HCT116 (cell line): ENCODE results near the gene ATG16L2. TPM values are rescaled to one million over a fixed set of nuclear protein-coding genes. Genes with fewer than 3 reads are reported as not detected.

Experiments
- ATAC-seq: fragments of 200-7000 bp; cut with Tn5 transposase; 2 replicates; pipeline ENCODE4 v1.9.1; 2020; ENCODE audit warnings: mild to moderate bottlenecking, moderate library complexity
- BruUV-seq: library from RNA; stranded (reverse); fragments of 400-500 nt; replicated peaks from 2 replicates; lab custom pipeline; 2021; lab: Mats Ljungman, UMichigan
- CTCF ChIA-PET: fragments of 300-600 bp; sonication (Branson Sonifier 250); formaldehyde crosslinking; loops from one replicate; lab custom pipeline; 2021; ENCODE audit warnings: antibody characterized with exemption; lab: Charles Lee
- POLR2A ChIA-PET: fragments of 300-600, 350-600 bp; sonication (Branson Sonifier 250); formaldehyde crosslinking; loops from one replicate; lab custom pipeline; 2021; ENCODE audit warnings: antibody characterized with exemption; lab: Charles Lee
- RAD21 ChIA-PET, 2 experiments: fragments of 300-600 bp; sonication (Branson Sonifier 250); formaldehyde crosslinking; loops; one replicate each; lab custom pipeline; 2023; ENCODE audit warnings: low total read pairs in 2 of 2; ENCODE audit not compliant: uncharacterized antibody in 2 of 2, unreplicated experiment in 2 of 2, low non-redundant PET in 1 of 2; lab: Charles Lee
- DNase-seq: peaks from one replicate; pipeline ENCODE4 v3.0.0-alpha.2; 2010; ENCODE audit warnings: low read depth, low spot score
- H2AFZ ChIP-seq: fragments of 200-600 bp; shearing (Covaris generic), sonication (generic); 2 replicates; pipeline ENCODE4 v1.6.1; 2017; ENCODE audit warnings: low read depth, mixed run types, mixed read lengths, antibody characterized with exemption, low read length; ENCODE audit not compliant: poor library complexity, severe bottlenecking
- H3K27ac ChIP-seq: 2 replicates; pipeline ENCODE4 v1.5.1; 2012; ENCODE audit warnings: low read depth, low read length
- H3K27me3 ChIP-seq: fragments of 200-600 bp; sonication (generic); 2 replicates; pipeline ENCODE4 v1.6.1; 2016; ENCODE audit warnings: mixed run types, low read length, mixed read lengths; ENCODE audit not compliant: insufficient read depth
- H3K36me3 ChIP-seq, 2 experiments: fragments of 200-500 bp in 1 of 2; fragments of 200-600 bp in 1 of 2; sonication (Bioruptor generic) in 1 of 2; sonication (generic) in 1 of 2; 2 replicates each; pipeline versions ENCODE4 v1.5.1 to v1.6.1; 2014 to 2016; ENCODE audit warnings: low read length in 2 of 2, inconsistent platforms in 1 of 2, mixed read lengths in 1 of 2, mixed run types in 1 of 2; ENCODE audit not compliant: insufficient read depth in 2 of 2, control insufficient read depth in 1 of 2
- H3K4me1 ChIP-seq, 2 experiments: fragments of 200-600 bp in 1 of 2; sonication (generic) in 1 of 2; 2 replicates each; pipeline versions ENCODE4 v1.5.1 to v1.6.1; 2012 to 2017; ENCODE audit warnings: low read length in 2 of 2, inconsistent platforms in 1 of 2, mild to moderate bottlenecking in 1 of 2, mixed read lengths in 1 of 2, mixed run types in 1 of 2, moderate library complexity in 1 of 2; ENCODE audit not compliant: insufficient read depth in 2 of 2, control insufficient read depth in 1 of 2
- H3K4me2 ChIP-seq: fragments of 200-600 bp; sonication (generic); 2 replicates; pipeline ENCODE4 v1.6.1; 2017; ENCODE audit warnings: mixed run types, low read length, mixed read lengths
- H3K4me3 ChIP-seq, 2 experiments: fragments of 200-600 bp in 1 of 2; sonication (generic) in 1 of 2; replicated peaks in 1 of 2; 2 replicates each; pipeline ENCODE4 v1.5.1; 2011 to 2016; ENCODE audit warnings: low read length in 2 of 2, control low read depth in 1 of 2, low read depth in 1 of 2, mild to moderate bottlenecking in 1 of 2, mixed read lengths in 1 of 2, mixed run types in 1 of 2
- H3K79me2 ChIP-seq: fragments of 200-600 bp; sonication (generic); 2 replicates; pipeline ENCODE4 v1.6.1; 2017; ENCODE audit warnings: mild to moderate bottlenecking, mixed run types, low read length, moderate library complexity, mixed read lengths; ENCODE audit not compliant: insufficient read depth
- H3K9ac ChIP-seq: fragments of 200-600 bp; sonication (generic); 2 replicates; pipeline ENCODE4 v1.6.1; 2016; ENCODE audit warnings: low read length, mixed read lengths
- H3K9me2 ChIP-seq: fragments of 200-600 bp; sonication (generic), shearing (Covaris generic); 2 replicates; pipeline ENCODE4 v1.6.1; 2017; ENCODE audit warnings: mixed run types, mild to moderate bottlenecking, moderate library complexity; ENCODE audit not compliant: insufficient read depth
- H3K9me3 ChIP-seq, 2 experiments: fragments of 200-500 bp in 1 of 2; fragments of 200-600 bp in 1 of 2; sonication (Bioruptor generic) in 1 of 2; sonication (generic) in 1 of 2; 2 replicates each; pipeline ENCODE4 v1.6.1; 2014 to 2017; ENCODE audit warnings: low read length in 2 of 2, mixed read lengths in 2 of 2, inconsistent platforms in 1 of 2, low read depth in 1 of 2, mild to moderate bottlenecking in 1 of 2, mixed run types in 1 of 2, moderate library complexity in 1 of 2; ENCODE audit not compliant: control insufficient read depth in 1 of 2, insufficient read depth in 1 of 2
- H4K20me1 ChIP-seq: fragments of 200-600 bp; sonication (generic), shearing (Covaris generic); 2 replicates; pipeline ENCODE4 v1.6.1; 2017; ENCODE audit warnings: mixed run types, mild to moderate bottlenecking, moderate library complexity; ENCODE audit not compliant: insufficient read depth
- CTCF ChIP-seq, 3 experiments: fragments of 200-600 bp in 1 of 3; sonication (generic) in 1 of 3; IDR thresholded peaks in 2 of 3; conservative IDR thresholded peaks in 1 of 3; 2 replicates each; pipeline ENCODE4 v1.5.1; 2012 to 2017; ENCODE audit warnings: low read depth in 2 of 3, low read length in 2 of 3, antibody characterized with exemption in 1 of 3, borderline replicate concordance in 1 of 3, control low read depth in 1 of 3, mild to moderate bottlenecking in 1 of 3, mixed read lengths in 1 of 3, mixed run types in 1 of 3, moderate library complexity in 1 of 3; ENCODE audit not compliant: insufficient read depth in 1 of 3
- EGR1 ChIP-seq: IDR thresholded peaks from 2 replicates; pipeline ENCODE4 v1.6.1; 2012; ENCODE audit warnings: low read depth
- JUND ChIP-seq: IDR thresholded peaks from 2 replicates; pipeline ENCODE4 v1.6.1; 2012
- MAX ChIP-seq: IDR thresholded peaks from 2 replicates; pipeline ENCODE4 v1.6.1; 2012
- POLR2A ChIP-seq: IDR thresholded peaks from 2 replicates; pipeline ENCODE4 v1.7.0; 2011; ENCODE audit warnings: borderline replicate concordance; ENCODE audit not compliant: insufficient read depth, insufficient read length; ENCODE audit errors: extremely low read depth
- SP1 ChIP-seq: IDR thresholded peaks from 2 replicates; pipeline ENCODE4 v1.6.1; 2012; ENCODE audit warnings: low read depth
- ZBTB33 ChIP-seq: IDR thresholded peaks from 2 replicates; pipeline ENCODE4 v1.6.1; 2011; ENCODE audit warnings: mild to moderate bottlenecking, low read length, moderate library complexity; ENCODE audit not compliant: insufficient replicate concordance; ENCODE audit errors: extremely low read depth
- ZFX ChIP-seq: fragments of 450-650 bp; IDR thresholded peaks from 2 replicates; pipeline ENCODE4 v1.6.1; 2017
- ZNF274 ChIP-seq: fragments of 200-500 bp; sonication (Bioruptor generic); IDR thresholded peaks from 2 replicates; pipeline ENCODE4 v1.6.1; 2014; ENCODE audit warnings: mild to moderate bottlenecking, low read depth, low read length, inconsistent platforms
- intact Hi-C: fragments of 100-400 bp; cut with micrococcal nuclease; formaldehyde crosslinking; loops from 2 replicates; pipeline ENCODE4 v1.10.0; 2022
- total RNA-seq: library from RNA; stranded (reverse); gene quantifications from one replicate; pipeline ENCODE4 v1.2.1, GENCODE V29; 2021; ENCODE audit not compliant: unreplicated experiment
- TF ChIP-seq, protein P1 (sequence below): IDR thresholded peaks from 2 replicates; pipeline ENCODE4 v1.6.1; 2012; ENCODE audit warnings: low read depth

The ATG16L2 gene
- total RNA-seq, 1 experiment from 2014 or later, result 15.2 TPM

- TF ChIP-seq CTCF (IDR thresholded peaks at IDR 0.05 in 2 of 3, conservative IDR thresholded peaks at IDR 0.05 in 1 of 3; ENCODE audit: borderline replicate concordance in 1 of 3, insufficient read depth in 1 of 3, low read depth in 2 of 3, low read length in 2 of 3) (no peak), ZNF274 (no peak), JUND (no peak)
- TF ChIP-seq, protein P1, sequence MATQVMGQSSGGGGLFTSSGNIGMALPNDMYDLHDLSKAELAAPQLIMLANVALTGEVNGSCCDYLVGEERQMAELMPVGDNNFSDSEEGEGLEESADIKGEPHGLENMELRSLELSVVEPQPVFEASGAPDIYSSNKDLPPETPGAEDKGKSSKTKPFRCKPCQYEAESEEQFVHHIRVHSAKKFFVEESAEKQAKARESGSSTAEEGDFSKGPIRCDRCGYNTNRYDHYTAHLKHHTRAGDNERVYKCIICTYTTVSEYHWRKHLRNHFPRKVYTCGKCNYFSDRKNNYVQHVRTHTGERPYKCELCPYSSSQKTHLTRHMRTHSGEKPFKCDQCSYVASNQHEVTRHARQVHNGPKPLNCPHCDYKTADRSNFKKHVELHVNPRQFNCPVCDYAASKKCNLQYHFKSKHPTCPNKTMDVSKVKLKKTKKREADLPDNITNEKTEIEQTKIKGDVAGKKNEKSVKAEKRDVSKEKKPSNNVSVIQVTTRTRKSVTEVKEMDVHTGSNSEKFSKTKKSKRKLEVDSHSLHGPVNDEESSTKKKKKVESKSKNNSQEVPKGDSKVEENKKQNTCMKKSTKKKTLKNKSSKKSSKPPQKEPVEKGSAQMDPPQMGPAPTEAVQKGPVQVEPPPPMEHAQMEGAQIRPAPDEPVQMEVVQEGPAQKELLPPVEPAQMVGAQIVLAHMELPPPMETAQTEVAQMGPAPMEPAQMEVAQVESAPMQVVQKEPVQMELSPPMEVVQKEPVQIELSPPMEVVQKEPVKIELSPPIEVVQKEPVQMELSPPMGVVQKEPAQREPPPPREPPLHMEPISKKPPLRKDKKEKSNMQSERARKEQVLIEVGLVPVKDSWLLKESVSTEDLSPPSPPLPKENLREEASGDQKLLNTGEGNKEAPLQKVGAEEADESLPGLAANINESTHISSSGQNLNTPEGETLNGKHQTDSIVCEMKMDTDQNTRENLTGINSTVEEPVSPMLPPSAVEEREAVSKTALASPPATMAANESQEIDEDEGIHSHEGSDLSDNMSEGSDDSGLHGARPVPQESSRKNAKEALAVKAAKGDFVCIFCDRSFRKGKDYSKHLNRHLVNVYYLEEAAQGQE, result no peak
These were observed 36.6 kb downstream of the ATG16L2 start (continued) for GRCh38 chr11:72850832-72851231.

GRCh38 chr11:72851726-72852125 lies 37.5 kb downstream of the ATG16L2 start:
- TF ChIP-seq ZFX (no peak), POLR2A (no peak), SP1 (no peak), MAX (no peak), EGR1 (no peak), ZBTB33 (no peak)
- TF ChIP-seq, all 23 proteins: peak for 0
- H3K36me3 ChIP-seq, result no peaks in the 10 kb centered on the region
- H4K20me1 ChIP-seq, result no peaks in the 10 kb centered on the region
- H3K4me2 ChIP-seq, result no peak overlapping the region
- no peaks in the 10 kb centered on the region for H3K79me2 ChIP-seq
- no peak overlapping the region for H3K27ac ChIP-seq
- no peaks in the 10 kb centered on the region for H3K9me3 ChIP-seq
- ATAC-seq (no peak), DNase-seq (no peak)
- H3K27me3 ChIP-seq, result no peaks in the 10 kb centered on the region
- H3K9ac ChIP-seq, result no peak overlapping the region
- H3K9me2 ChIP-seq, result no peaks in the 10 kb centered on the region
- RAD21 ChIA-PET, result no interaction called here
- no peaks in the 10 kb centered on the region for H3K4me1 ChIP-seq
- CTCF ChIA-PET, result no interaction called here
- intact Hi-C loops, result no loop called here
- H3K4me3 ChIP-seq, result no peak overlapping the region
- POLR2A ChIA-PET, result no interaction called here
- no TSS peak for BruUV-seq
- H2AFZ ChIP-seq, result no peak overlapping the region
